Measurements from ENCODE around the gene S100A9.

DNA sequence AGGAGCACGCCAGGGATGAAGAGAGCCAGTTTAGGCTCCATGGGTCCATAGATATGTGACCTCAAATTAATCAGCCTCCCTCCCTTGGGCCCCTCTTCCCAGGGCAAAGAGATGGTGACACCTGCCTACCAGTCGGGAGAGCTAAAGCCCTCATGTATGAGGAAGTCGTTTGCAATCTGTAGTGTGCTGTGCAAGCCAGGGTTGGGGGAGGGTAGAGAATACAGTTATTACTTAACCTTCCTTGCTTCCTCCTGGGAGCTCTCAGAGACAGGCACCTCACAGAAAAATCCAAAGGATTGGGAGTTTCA is 13.0 kb upstream of the S100A9 start:
- TF ChIP-seq TAF1 (IDR thresholded peaks at IDR 0.05; ENCODE audit: low read depth) (no peak), RAD21 (IDR thresholded peaks at IDR 0.05; ENCODE audit: low read depth) (no peak), EP300 (IDR thresholded peaks at IDR 0.05; ENCODE audit: borderline replicate concordance) (no peak), FOXM1 (IDR thresholded peaks at IDR 0.05; ENCODE audit: borderline replicate concordance, low read depth) (no peak), CEBPB (IDR thresholded peaks at IDR 0.05) (no peak), EGR1 (IDR thresholded peaks at IDR 0.05) (no peak)
- TF ChIP-seq, protein P1, sequence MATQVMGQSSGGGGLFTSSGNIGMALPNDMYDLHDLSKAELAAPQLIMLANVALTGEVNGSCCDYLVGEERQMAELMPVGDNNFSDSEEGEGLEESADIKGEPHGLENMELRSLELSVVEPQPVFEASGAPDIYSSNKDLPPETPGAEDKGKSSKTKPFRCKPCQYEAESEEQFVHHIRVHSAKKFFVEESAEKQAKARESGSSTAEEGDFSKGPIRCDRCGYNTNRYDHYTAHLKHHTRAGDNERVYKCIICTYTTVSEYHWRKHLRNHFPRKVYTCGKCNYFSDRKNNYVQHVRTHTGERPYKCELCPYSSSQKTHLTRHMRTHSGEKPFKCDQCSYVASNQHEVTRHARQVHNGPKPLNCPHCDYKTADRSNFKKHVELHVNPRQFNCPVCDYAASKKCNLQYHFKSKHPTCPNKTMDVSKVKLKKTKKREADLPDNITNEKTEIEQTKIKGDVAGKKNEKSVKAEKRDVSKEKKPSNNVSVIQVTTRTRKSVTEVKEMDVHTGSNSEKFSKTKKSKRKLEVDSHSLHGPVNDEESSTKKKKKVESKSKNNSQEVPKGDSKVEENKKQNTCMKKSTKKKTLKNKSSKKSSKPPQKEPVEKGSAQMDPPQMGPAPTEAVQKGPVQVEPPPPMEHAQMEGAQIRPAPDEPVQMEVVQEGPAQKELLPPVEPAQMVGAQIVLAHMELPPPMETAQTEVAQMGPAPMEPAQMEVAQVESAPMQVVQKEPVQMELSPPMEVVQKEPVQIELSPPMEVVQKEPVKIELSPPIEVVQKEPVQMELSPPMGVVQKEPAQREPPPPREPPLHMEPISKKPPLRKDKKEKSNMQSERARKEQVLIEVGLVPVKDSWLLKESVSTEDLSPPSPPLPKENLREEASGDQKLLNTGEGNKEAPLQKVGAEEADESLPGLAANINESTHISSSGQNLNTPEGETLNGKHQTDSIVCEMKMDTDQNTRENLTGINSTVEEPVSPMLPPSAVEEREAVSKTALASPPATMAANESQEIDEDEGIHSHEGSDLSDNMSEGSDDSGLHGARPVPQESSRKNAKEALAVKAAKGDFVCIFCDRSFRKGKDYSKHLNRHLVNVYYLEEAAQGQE (IDR thresholded peaks at IDR 0.05; ENCODE audit: low read depth) = no peak
- TF ChIP-seq, protein P2, sequence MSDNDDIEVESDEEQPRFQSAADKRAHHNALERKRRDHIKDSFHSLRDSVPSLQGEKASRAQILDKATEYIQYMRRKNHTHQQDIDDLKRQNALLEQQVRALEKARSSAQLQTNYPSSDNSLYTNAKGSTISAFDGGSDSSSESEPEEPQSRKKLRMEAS (IDR thresholded peaks at IDR 0.05) = no peak
